ENCODE data around the gene RPL29.

- no peak for TF ChIP-seq CTCF (conservative IDR thresholded peaks at IDR 0.05 in 1 of 2, IDR thresholded peaks at IDR 0.05 in 1 of 2; ENCODE audit: extremely low read depth in 1 of 2, insufficient read depth in 1 of 2, low read depth in 1 of 2, low read length in 2 of 2)
- no peak for TF ChIP-seq EZH2 (IDR thresholded peaks at IDR 0.05; ENCODE audit: borderline replicate concordance, low read length)
Observed at GRCh38 chr3:51960386-51960785, 35.3 kb downstream of the RPL29 start.
